C1 segment of cervical spinal cord (tissue), 14 donors: ENCODE measurements around the gene SART1.

Experiments
- DNase-seq, 14 donors: peaks; one replicate each; lab custom pipeline; 2025; lab: John Stamatoyannopoulos, UW

SART1 gene, protein sequence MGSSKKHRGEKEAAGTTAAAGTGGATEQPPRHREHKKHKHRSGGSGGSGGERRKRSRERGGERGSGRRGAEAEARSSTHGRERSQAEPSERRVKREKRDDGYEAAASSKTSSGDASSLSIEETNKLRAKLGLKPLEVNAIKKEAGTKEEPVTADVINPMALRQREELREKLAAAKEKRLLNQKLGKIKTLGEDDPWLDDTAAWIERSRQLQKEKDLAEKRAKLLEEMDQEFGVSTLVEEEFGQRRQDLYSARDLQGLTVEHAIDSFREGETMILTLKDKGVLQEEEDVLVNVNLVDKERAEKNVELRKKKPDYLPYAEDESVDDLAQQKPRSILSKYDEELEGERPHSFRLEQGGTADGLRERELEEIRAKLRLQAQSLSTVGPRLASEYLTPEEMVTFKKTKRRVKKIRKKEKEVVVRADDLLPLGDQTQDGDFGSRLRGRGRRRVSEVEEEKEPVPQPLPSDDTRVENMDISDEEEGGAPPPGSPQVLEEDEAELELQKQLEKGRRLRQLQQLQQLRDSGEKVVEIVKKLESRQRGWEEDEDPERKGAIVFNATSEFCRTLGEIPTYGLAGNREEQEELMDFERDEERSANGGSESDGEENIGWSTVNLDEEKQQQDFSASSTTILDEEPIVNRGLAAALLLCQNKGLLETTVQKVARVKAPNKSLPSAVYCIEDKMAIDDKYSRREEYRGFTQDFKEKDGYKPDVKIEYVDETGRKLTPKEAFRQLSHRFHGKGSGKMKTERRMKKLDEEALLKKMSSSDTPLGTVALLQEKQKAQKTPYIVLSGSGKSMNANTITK

GRCh38 chr11:65961267-65962140 lies at the start of gene SART1:
Gene SART1, plus strand, starts transcription at chr11:65961734. Its CDS starts 47 bp downstream, at chr11:65961781.
- peak; percentile 85 to 98 (median 96) for DNase-seq

- DNase-seq: no peak
These were observed 48.7 kb upstream of the SART1 start for GRCh38 chr11:65912845-65913244.

DNA sequence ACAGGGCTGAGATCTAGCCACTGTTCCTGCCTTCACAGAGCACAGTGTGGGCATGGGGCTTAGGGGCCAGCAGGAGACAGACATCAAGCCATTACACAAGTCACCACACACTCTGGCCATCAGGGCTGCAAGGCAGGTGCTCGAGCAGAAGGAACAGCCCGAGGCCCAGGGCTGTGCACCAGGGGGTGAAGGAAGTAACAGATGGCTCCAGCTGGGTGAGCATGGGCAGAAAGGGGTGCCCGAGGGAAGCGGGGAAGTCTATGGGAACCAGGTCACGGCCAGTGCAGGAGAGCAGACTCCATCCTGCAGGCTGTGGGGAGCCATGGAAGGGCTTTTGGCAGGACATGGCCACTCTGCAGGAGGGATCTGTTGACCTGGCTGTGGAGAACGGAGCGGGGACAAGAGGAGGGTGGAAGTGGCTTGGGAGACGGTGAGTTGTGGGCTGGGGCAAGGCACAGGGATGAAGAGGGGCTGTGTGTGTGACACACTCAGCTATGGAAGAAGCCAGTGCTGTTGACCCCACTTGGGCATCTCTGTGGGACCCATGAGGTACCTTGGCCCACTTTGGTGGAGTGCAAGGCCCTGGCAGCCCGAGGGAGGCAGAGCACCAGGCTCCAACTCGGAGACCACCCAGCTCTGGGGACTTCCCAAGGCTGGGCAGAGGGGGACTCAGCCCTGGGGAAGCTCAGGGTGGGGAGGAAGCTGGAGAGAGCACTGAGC lies 46.3 kb upstream of the SART1 start:
- DNase-seq: peak in 3 of 14 donors; percentile 30 to 92 (median 32)

DNA sequence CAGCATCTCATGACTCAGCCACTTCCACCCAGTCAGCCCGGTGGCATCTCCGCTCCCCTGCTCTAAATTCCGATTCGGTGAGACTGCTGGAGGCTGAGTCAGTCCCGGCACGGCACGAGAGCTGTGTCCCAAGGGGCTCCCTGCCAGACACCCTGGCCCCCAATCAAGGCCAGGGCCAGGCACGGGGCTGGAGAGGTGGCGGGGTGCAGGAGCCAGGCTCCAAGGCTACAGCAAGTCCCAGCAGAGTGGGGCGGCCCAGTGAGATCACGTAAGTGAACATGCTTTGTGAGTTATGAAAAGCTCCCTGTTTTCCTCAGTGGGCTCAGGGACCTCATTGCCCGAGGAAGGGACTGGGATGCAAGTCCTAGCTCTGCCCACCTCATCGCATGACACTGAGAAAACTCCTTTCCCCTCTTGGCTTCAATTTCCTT lies 45.7 kb upstream of the SART1 start:
- peak in 6 of 14 donors; percentile 18 to 79 (median 46) for DNase-seq

DNA sequence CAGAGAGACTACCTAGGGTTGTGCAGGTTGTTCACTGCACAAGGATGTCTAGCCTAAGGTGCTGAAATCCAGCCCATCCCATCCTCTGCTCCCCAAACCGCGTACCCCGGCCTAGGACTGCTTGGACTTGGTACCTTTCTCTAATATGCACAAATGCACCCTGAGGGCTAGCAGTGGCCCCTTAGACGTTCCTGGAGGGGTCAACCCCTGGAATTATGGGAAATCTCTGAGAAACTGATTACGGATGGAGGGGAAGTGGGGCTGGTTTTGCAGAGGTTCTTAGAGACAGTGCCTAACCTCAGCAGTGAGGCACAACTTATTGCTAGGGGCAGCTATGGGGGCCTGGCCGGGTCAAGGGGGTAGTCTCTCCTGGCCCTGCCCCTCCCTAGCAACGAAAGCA lies 45.1 kb upstream of the SART1 start:
- DNase-seq: no peak

GRCh38 chr11:65917077-65917433 lies 44.5 kb upstream of the SART1 start:
- DNase-seq: no peak

DNA sequence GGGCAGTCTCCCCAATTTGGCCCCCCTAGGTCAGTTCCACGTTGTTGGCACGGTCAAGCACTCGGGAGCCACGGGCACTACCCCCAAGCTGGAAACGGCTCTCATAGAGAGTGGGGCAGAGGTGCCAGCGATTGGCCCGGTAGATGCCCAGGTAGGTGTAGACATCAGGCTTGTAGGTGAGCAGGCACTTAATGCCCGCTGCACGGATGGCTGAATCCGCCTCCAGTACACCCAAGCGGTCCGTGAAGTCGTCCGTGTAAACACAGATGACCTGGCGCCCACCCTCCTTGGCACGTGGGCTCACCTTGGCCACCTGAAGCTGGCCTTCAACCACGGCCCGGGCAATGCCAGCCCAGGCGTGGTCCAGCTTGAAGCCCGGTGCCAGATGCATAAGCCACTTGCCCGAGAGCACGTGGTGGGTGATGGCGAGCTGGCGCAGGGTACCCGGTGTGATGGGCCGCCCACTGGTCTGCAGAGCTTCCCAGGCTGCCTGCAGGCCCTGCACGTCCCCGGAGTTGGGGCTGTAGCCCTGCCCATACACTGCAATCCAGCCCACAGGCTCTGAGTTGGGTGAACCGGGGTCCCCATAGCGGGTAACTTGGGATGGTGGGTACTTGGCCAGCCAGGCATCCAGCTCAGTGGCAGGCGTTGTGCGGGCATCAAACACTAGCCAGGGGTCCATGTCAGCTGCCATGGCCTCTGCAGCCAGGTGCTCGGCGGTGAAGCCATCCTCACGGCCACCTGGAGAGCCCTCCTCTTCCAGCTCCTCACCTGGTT lies 43.9 kb upstream of the SART1 start:
- no peak for DNase-seq

GRCh38 chr11:65918211-65919140 lies 43.1 kb upstream of the SART1 start, which contains the start of gene C11orf68:
Gene C11orf68, minus strand, starts transcription at chr11:65919062. Its CDS starts 31 bp downstream, at chr11:65919031.
- DNase-seq: peak in 1 of 14 donors; percentile 50

DNA sequence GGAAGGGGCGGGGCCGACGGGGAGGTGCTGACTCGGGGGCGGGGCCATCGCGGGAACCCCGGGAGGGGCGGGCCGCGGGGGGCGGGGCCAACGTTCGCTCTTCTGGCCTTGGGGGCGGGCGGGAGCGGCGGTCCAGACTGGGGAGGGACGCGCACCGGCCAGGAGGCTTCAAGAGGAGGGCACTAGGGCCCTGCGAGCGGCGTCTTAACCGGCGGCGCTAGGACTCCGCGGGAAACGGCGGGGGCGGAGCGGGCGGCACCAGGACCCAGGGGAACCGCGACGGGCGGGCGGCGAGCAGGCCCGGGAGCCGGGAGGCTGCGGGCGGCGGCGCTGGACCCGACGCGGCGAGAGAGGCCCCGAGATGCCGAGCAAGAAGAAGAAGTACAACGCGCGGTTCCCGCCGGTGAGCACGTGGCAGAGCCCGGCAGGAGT lies 42.4 kb upstream of the SART1 start, which contains the start of gene DRAP1:
DRAP1 (plus strand) TSS at position 286 of the 432 bp plus-strand sequence; CDS start at position 362, 76 bp downstream.
- DNase-seq: peak; percentile 87 to 100 (median 98)

DNA sequence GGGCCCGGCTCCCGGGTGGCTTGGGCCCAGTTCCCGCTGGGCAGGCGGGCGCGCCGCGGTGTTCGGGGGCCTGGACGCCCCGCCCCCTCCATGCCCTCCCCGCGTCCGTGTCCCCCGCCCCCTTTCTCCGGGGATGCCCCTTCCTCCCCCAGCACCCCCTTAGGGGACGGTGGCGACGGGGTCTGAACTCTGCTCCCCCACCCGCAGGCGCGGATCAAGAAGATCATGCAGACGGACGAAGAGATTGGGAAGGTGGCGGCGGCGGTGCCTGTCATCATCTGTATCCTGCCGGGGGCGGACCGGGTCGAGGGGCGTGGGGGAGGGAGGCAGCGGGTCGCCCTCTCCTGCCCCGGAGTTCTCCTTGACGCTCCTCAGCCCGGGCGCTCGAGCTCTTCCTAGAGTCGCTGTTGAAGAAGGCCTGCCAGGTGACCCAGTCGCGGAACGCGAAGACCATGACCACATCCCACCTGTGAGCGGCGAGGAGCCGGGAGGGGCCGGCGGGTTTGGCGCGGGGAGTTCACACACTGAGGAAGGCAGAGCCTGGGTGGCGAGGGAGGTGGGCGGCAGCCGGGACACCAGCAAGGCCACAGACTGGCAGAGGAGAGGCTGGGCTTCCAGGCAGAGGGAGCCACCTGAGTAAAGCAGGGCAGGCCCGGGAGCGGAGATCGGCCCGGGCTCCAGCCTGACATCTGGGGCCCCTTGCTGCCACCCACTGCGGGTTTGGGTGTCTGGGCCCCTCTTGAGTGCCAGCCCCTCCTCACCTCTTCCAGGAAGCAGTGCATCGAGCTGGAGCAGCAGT lies 41.8 kb upstream of the SART1 start:
- DNase-seq: peak in 3 of 14 donors; percentile 27 to 63 (median 52)

GRCh38 chr11:65920372-65920802 lies 41.1 kb upstream of the SART1 start:
- no peak for DNase-seq

GRCh38 chr11:65921033-65921555 lies 40.4 kb upstream of the SART1 start:
- no peak for DNase-seq

DNA sequence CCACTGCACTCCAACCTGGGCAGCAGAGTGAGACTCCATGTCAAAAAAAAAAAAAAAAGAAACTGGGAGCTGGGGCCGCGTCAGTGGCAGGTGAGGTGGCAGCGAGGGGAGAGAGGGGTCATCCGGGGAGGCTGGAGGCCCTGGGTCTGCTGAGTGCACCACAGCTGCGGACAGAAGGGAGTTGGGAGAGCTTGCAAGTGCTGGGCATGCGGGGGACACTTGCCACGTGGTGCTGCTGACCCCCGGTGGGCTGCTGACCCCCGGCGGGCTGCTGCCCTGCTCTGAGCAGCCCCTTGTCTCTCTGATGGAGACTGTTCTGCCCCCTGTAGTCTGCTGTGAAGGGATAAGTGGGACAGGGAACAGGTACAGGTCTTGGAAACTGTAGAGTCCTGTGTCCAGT lies 39.7 kb upstream of the SART1 start:
- DNase-seq: no peak

GRCh38 chr11:65922565-65922964 lies 39.0 kb upstream of the SART1 start:
- DNase-seq: no peak

- no peak for DNase-seq
These were observed 36.1 kb upstream of the SART1 start for GRCh38 chr11:65925397-65925796.

- DNase-seq: peak in 3 of 14 donors; percentile 18 to 34 (median 32)
These were observed 33.6 kb upstream of the SART1 start for GRCh38 chr11:65927904-65928397.

- DNase-seq: no peak
These were observed 32.9 kb upstream of the SART1 start for GRCh38 chr11:65928667-65929066.
